ENCODE data around the gene CASP3. TPM values are rescaled to one million over a fixed set of nuclear protein-coding genes. Genes with fewer than 3 reads are reported as not detected.
"Not testable (repeated sequence)": the region's sequence is repeated elsewhere in the genome, so short reads cannot be mapped to it uniquely, and the experiment has no call there.

Gene CASP3
- total RNA-seq, 1 experiment from 2014 or later, result 11.4 TPM

GRCh38 chr4:184624972-184625554 lies 24.2 kb downstream of the CASP3 start:
- ATAC-seq (no peak), DNase-seq (ENCODE audit: low read depth, low spot score) (no peak)
- BruUV-seq (replicated peaks), result no TSS peak
- no peaks in the 10 kb centered on the region for H3K4me1 ChIP-seq (ENCODE audit: control insufficient read depth in 1 of 2, insufficient read depth in 2 of 2, low read length in 2 of 2)
- no peaks in the 10 kb centered on the region for H3K79me2 ChIP-seq (ENCODE audit: insufficient read depth, low read length)
- ChIA-PET CTCF (no interaction called here), RAD21 (ENCODE audit: low non-redundant PET in 1 of 2, low total read pairs in 2 of 2, uncharacterized antibody in 2 of 2, unreplicated experiment in 2 of 2) (no interaction called here), POLR2A (no interaction called here)
- H3K27me3 ChIP-seq (ENCODE audit: insufficient read depth, low read length), result no peaks in the 10 kb centered on the region
- H3K9ac ChIP-seq (ENCODE audit: low read length), result no peak overlapping the region
- H2AFZ ChIP-seq (ENCODE audit: low read depth, low read length, poor library complexity, severe bottlenecking), result no peak overlapping the region
- no peak overlapping the region for H3K27ac ChIP-seq (ENCODE audit: low read depth, low read length)
- intact Hi-C loops (cut with micrococcal nuclease), result no loop called here
- no peaks in the 10 kb centered on the region for H3K36me3 ChIP-seq (ENCODE audit: control insufficient read depth in 1 of 2, insufficient read depth in 2 of 2, low read length in 2 of 2)
- H3K9me3 ChIP-seq (ENCODE audit: control insufficient read depth in 1 of 2, insufficient read depth in 1 of 2, low read depth in 1 of 2, low read length in 2 of 2), result no peaks in the 10 kb centered on the region
- no peaks in the 10 kb centered on the region for H4K20me1 ChIP-seq (ENCODE audit: insufficient read depth)
- H3K9me2 ChIP-seq (ENCODE audit: insufficient read depth), result no peaks in the 10 kb centered on the region
- TF ChIP-seq ELF1 (IDR thresholded peaks at IDR 0.05; ENCODE audit: borderline replicate concordance, low read depth) (no peak), SP1 (IDR thresholded peaks at IDR 0.05; ENCODE audit: low read depth) (no peak), EGR1 (IDR thresholded peaks at IDR 0.05; ENCODE audit: low read depth) (no peak), EZH2 (IDR thresholded peaks at IDR 0.05) (no peak), CTCF (IDR thresholded peaks at IDR 0.05 in 2 of 3, conservative IDR thresholded peaks at IDR 0.05 in 1 of 3; ENCODE audit: borderline replicate concordance in 1 of 3, insufficient read depth in 1 of 3, low read depth in 2 of 3, low read length in 2 of 3) (no peak), SRF (IDR thresholded peaks at IDR 0.05; ENCODE audit: low read depth) (no peak), ZFX (IDR thresholded peaks at IDR 0.05) (no peak), EZH2phosphoT487 (IDR thresholded peaks at IDR 0.05; ENCODE audit: borderline replicate concordance) (no peak), ZNF274 (IDR thresholded peaks at IDR 0.05; ENCODE audit: low read depth, low read length) (no peak), CEBPB (IDR thresholded peaks at IDR 0.05; ENCODE audit: low read depth) (no peak), FOSL1 (IDR thresholded peaks at IDR 0.05; ENCODE audit: low read depth) (no peak), YY1 (IDR thresholded peaks at IDR 0.05; ENCODE audit: extremely low read depth, insufficient replicate concordance, low read depth, low read length) (no peak)
- TF ChIP-seq, protein P1, sequence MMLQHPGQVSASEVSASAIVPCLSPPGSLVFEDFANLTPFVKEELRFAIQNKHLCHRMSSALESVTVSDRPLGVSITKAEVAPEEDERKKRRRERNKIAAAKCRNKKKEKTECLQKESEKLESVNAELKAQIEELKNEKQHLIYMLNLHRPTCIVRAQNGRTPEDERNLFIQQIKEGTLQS (IDR thresholded peaks at IDR 0.05), result no peak
- no peak overlapping the region for H3K4me2 ChIP-seq (ENCODE audit: low read length)
- H3K4me3 ChIP-seq (replicated peaks in 1 of 2; ENCODE audit: low read depth in 1 of 2, low read length in 2 of 2), result no peak overlapping the region

- H3K4me3 ChIP-seq (replicated peaks in 1 of 2; ENCODE audit: low read depth in 1 of 2, low read length in 2 of 2); H3K27me3 ChIP-seq (ENCODE audit: insufficient read depth, low read length); RAD21 ChIA-PET (ENCODE audit: low non-redundant PET in 1 of 2, low total read pairs in 2 of 2, uncharacterized antibody in 2 of 2, unreplicated experiment in 2 of 2); H3K4me2 ChIP-seq (ENCODE audit: low read length); H3K9ac ChIP-seq (ENCODE audit: low read length); intact Hi-C loops (cut with micrococcal nuclease); BruUV-seq (replicated peaks); H3K36me3 ChIP-seq (ENCODE audit: control insufficient read depth in 1 of 2, insufficient read depth in 2 of 2, low read length in 2 of 2); H3K4me1 ChIP-seq (ENCODE audit: control insufficient read depth in 1 of 2, insufficient read depth in 2 of 2, low read length in 2 of 2); H3K27ac ChIP-seq (ENCODE audit: low read depth, low read length); POLR2A ChIA-PET; H2AFZ ChIP-seq (ENCODE audit: low read depth, low read length, poor library complexity, severe bottlenecking); H4K20me1 ChIP-seq (ENCODE audit: insufficient read depth); ATAC-seq; H3K79me2 ChIP-seq (ENCODE audit: insufficient read depth, low read length); CTCF ChIA-PET; H3K9me3 ChIP-seq (ENCODE audit: control insufficient read depth in 1 of 2, insufficient read depth in 1 of 2, low read depth in 1 of 2, low read length in 2 of 2); DNase-seq (ENCODE audit: low read depth, low spot score); H3K9me2 ChIP-seq (ENCODE audit: insufficient read depth): not testable (repeated sequence)
Observed at GRCh38 chr4:184624504-184624903, 24.7 kb downstream of the CASP3 start.

All from HCT116 (cell line).